Right atrium auricular region (tissue), 2 donors: ENCODE results near the gene SYT2. TPM values are rescaled to one million over a fixed set of nuclear protein-coding genes. Genes with fewer than 3 reads are reported as not detected.
"Not testable (repeated sequence)": the region's sequence is repeated elsewhere in the genome, so short reads cannot be mapped to it uniquely, and the experiment has no call there.

Experiments used
- DNase-seq: peaks from one replicate; pipeline ENCODE4 v3.0.0-alpha.2; 2019; ENCODE audit warnings: low spot score
- H3K27ac ChIP-seq, 2 donors: fragments of 200-600 bp; sonication (generic); 1 replicate in 1 of 2; 2 replicates in 1 of 2; pipeline ENCODE4 v1.5.1; 2016 to 2019
- H3K27me3 ChIP-seq, 2 donors: fragments of 200-600 bp; sonication (generic); one replicate each; pipeline versions ENCODE4 v1.5.1 to v1.6.0; 2017 to 2019
- H3K36me3 ChIP-seq: fragments of 200-600 bp; sonication (generic); one replicate; pipeline ENCODE4 v1.5.1; 2016
- H3K4me1 ChIP-seq, 2 donors: fragments of 200-600 bp; sonication (generic); one replicate each; pipeline versions ENCODE4 v1.5.1 to v1.6.0; 2017 to 2019
- H3K4me3 ChIP-seq, 2 donors: fragments of 200-600 bp; sonication (generic); 1 replicate in 1 of 2; 2 replicates in 1 of 2; pipeline ENCODE4 v1.5.1; 2017 to 2019; ENCODE audit warnings: mild to moderate bottlenecking in 1 of 2, moderate library complexity in 1 of 2
- H3K9me3 ChIP-seq, 2 donors: fragments of 200-600 bp; sonication (generic); one replicate each; pipeline ENCODE4 v1.5.1; 2019
- total RNA-seq, 2 donors: library from RNA; depleted of rRNA; stranded (reverse); fragments of >200 nt; gene quantifications; one replicate each; pipeline ENCODE4 v1.1.0, GENCODE V29; 2016
- TF ChIP-seq, protein P1 (sequence below), 2 donors: fragments of 200-600 bp; sonication (generic); IDR thresholded peaks; one replicate each; pipeline ENCODE4 v1.5.1; 2019; ENCODE audit warnings: antibody characterized with exemption in 2 of 2

SYT2 gene
- total RNA-seq, 2 donors from 2014 or later: not detected

DNA sequence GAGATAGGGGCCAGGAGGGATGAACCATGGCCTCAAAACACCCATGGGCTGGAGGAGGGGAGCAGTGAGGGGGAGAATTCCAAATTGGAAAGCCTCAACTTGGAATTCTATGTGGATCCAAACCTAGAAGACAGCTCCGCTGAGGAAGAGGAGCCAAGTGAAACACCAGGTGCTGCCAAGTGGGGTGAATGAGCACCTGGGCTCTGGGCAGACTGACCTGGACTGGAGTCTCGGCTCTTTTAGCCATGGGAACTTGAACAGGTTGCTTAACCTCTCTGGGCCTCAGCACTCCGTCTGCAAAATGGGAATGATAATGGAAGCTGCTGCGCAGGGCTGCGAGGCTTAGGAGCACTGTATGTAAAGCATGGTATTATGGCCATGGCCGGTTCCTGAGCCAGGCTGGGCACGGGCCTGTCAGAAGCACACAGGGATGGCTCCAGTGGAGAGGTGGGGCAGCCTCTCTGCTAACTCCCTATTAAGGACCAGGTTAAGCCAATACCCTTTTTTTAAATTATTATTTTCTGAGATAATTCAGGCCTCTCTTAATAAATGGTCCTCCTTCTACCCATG, 81.5 kb downstream of the SYT2 start:
- Histone ChIP-seq H3K4me1 (peaks cover 0 to 11% of the 10 kb centered on the region in 2 donors), H3K4me3 (no peak overlapping the region), H3K9me3 (no peaks in the 10 kb centered on the region), H3K27me3 (no peaks in the 10 kb centered on the region), H3K27ac (no peak overlapping the region), H3K36me3 (no peaks in the 10 kb centered on the region)
- DNase-seq: no peak
- TF ChIP-seq, protein P1, sequence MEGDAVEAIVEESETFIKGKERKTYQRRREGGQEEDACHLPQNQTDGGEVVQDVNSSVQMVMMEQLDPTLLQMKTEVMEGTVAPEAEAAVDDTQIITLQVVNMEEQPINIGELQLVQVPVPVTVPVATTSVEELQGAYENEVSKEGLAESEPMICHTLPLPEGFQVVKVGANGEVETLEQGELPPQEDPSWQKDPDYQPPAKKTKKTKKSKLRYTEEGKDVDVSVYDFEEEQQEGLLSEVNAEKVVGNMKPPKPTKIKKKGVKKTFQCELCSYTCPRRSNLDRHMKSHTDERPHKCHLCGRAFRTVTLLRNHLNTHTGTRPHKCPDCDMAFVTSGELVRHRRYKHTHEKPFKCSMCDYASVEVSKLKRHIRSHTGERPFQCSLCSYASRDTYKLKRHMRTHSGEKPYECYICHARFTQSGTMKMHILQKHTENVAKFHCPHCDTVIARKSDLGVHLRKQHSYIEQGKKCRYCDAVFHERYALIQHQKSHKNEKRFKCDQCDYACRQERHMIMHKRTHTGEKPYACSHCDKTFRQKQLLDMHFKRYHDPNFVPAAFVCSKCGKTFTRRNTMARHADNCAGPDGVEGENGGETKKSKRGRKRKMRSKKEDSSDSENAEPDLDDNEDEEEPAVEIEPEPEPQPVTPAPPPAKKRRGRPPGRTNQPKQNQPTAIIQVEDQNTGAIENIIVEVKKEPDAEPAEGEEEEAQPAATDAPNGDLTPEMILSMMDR (IDR thresholded peaks at IDR 0.05): no peak

DNA sequence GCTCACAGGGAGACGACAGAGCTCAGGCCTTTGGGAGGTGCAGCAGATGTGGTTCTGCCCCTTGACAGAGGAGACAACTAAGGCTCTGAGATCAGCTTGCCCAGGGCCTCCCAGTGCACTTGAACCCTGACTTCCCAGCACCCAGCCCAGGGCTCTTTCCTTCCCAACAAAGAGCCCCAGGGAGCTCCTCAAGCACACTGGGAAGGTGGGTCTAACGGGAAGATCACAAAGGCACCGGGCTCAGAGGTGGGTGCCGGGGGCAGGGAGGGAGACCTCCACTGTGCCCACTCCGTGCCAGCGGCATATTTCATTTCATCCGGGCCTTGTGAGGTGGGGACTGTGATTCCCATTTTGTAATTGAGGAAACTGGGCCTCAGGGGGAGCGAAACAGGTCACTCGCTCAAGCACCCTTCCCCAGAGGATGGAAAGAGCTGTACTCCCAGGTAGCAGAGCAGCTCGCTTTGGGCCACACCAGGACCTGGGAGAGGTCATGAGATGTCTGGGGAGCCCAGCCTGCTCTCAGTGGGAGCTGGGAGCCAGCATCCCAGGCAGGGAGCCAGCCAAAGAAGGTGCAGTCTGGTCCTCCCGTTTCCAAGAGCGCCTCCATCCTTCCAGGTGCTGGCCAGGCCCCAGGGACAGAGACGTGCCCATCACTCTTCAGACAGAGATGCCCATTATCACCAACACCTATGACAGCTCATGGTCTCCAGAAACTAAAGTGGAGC, 82.3 kb downstream of the SYT2 start:
- H3K27ac ChIP-seq: no peak overlapping the region
- no peak for DNase-seq

DNA sequence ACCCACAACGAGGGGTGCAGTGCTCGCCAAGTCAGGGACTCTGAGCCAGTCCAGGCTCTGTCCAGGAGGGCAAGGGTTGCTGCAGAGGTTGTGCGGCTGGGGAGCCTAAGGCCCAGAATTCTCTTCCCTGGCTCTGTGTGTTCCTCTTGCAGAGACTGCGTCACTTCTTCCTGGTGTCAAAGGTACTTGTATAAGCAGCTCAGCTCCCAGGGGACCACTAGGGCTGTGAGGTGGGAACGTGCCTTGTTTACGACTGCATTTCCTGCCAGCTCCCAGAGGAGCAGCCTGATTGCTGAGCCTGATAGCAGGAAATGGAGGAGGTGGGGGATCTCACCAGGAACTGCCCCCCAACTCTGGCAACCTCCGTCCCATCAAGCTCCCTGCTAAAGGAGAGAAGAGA, 83.2 kb downstream of the SYT2 start:
- H3K27me3 ChIP-seq, H3K36me3 ChIP-seq, H3K4me3 ChIP-seq, DNase-seq, H3K9me3 ChIP-seq, H3K27ac ChIP-seq: not testable (repeated sequence)
- H3K4me1 ChIP-seq: peaks cover 0 to 26% of the 10 kb centered on the region in 2 donors

More for the DNA sequence above, 82.3 kb downstream of the SYT2 start:
- Histone ChIP-seq H3K27me3 (no peaks in the 10 kb centered on the region), H3K4me1 (peaks cover 0 to 18% of the 10 kb centered on the region in 2 donors), H3K9me3 (no peaks in the 10 kb centered on the region), H3K4me3 (no peak overlapping the region), H3K36me3 (no peaks in the 10 kb centered on the region)
- TF ChIP-seq, protein P1 (IDR thresholded peaks at IDR 0.05): no peak

DNA sequence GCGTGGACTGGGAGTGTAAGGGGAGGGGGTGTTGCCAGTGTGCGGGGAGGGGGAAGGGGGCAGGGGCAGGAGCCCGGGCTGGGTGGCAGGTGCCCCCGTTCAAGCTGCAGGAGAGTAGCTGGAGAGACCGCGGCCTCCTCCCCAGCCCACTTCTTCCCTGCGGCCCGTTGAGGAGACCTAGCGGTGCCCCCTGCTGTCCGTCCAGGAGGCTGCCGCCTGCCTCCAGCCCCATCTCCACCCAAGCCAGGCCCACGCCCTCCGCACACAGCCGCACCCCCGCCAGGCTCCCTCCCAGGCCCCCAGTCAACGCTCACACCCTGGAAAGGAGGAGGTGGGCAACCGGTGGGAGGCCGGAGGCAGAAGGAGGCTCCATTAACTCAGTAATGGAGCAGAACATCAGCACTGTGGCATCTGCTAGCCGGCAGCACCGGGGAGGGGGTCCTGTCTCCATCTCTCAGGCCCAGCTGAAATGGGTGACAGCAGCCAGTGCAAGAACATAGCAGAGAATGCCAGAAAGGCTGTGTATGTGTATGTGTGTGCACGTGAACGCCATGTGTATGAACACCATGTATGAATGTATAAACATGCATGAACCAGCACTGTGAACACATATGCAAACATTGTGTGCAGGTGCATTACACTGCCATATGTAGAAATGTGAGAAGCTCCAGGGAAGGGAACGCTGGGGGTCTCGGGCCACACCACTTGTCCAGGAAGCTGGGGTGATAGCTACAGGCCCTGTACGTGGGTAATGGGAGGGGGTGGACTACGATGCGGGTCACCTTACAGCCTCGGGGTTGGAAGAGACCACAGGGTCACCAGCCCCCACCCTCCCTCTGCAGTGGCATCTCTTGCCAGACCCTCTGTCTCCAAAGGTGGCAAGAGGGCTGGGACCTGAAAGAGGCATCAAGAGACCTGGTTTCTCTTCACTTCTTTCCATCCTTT, 84.6 kb downstream of the SYT2 start:
- TF ChIP-seq, protein P1 (IDR thresholded peaks at IDR 0.05): peak; percentile 68 to 78
- no peaks in the 10 kb centered on the region for H3K36me3 ChIP-seq
- DNase-seq: peak; percentile 65
- H3K4me3 ChIP-seq: no peak overlapping the region
- no peak overlapping the region for H3K27ac ChIP-seq
- H3K9me3 ChIP-seq: no peaks in the 10 kb centered on the region
- peaks cover 0 to 26% of the 10 kb centered on the region in 2 donors for H3K4me1 ChIP-seq
- no peaks in the 10 kb centered on the region for H3K27me3 ChIP-seq

DNA sequence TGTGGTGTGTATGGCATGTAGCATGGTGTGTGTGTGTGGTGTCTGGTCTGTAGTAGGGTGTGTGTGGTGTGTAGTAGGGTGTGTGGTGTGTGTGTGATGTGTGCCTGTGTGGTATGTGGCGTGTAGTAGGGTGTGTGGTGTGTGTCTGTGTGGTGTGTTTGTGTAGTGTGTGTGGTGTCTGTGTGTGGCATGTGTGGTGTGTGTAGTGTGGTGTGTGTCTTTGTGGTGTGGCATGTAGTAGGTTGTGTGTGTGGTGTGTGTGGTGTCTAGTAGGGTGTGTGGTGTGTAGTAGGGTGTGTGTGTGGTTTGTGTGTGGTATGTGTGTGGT, 85.5 kb downstream of the SYT2 start:
- TF ChIP-seq, protein P1 (IDR thresholded peaks at IDR 0.05): no peak
- Histone ChIP-seq H3K27me3 (no peaks in the 10 kb centered on the region), H3K27ac (no peak overlapping the region), H3K36me3 (no peaks in the 10 kb centered on the region), H3K4me1 (peaks cover 0 to 26% of the 10 kb centered on the region in 2 donors), H3K9me3 (no peaks in the 10 kb centered on the region), H3K4me3 (no peak overlapping the region)
- no peak for DNase-seq
